Glomerular visceral epithelial cell (primary cell): ENCODE measurements around the gene RMI1.
"Not testable (repeated sequence)": the region's sequence is repeated elsewhere in the genome, so short reads cannot be mapped to it uniquely, and the experiment has no call there.

ENCODE experiments used
- DNase-seq: peaks from one replicate; pipeline ENCODE4 v3.0.0-alpha.2; 2016; ENCODE audit errors: extremely low spot score

The RMI1 gene

GRCh38 chr9:84007662-84008061 lies 27.1 kb downstream of the RMI1 start:
- DNase-seq = no peak

GRCh38 chr9:84024041-84024575 lies 43.5 kb downstream of the RMI1 start:
- no peak for DNase-seq

DNA sequence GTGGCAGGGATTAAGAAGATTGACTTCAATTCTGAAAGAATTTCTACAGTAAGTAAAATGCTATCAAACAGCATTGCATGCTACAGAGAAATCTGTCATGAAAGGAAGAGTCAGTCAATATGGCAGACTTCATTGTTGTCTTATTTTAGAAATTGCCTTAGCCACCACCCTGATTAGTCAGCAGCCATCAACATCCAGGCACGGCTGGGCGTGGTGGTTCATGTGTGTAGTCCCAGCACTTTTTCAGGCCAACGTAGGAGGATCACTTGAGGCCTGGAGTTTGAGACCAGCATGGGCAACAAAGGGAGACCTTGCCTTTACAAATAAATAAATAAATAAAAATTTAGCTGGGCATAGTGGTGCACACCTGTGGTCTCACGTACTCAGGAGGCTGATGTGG lies 46.6 kb downstream of the RMI1 start:
- DNase-seq = no peak

- DNase-seq = no peak
Observed at GRCh38 chr9:84031534-84031933, 50.9 kb downstream of the RMI1 start.

- not testable (repeated sequence) for DNase-seq
Observed at GRCh38 chr9:84041857-84042256, 61.3 kb downstream of the RMI1 start.

DNA sequence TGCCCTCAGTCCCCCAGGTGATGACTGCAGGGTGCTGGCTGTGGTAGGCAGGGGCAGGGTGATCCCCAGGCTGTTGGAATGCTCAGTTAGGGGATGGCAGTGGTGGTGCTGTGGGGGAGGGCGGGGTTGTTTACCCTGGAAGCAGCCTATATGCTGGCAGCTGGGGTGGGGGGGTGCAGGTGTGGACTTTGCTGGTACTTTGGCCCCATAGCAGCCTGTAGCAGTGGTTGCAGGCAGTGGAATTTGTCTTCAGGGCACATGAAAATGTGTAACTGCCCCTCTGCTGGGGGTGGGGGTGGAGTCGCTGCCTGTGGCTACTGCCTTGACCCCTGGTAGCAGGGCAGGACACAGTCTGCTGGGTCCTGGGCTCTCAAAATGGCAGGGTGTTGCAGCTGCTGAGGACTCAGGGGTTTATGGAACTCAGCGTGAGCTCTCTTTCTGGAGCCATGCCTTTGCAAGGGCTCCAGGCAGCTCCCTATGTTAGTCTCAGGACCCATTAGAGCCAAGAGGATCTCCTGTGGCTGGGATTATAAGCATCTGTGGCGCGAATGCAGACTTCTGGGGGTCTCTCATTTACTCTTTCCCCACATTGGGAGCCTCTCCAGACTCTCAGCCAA lies 65.0 kb downstream of the RMI1 start:
- no peak for DNase-seq
